Coronary artery (tissue), 2 donors: Measurements from ENCODE around the gene MIR17HG.

ENCODE experiments used
- DNase-seq: peaks from one replicate; pipeline ENCODE4 v3.0.0-alpha.2; 2017; ENCODE audit warnings: low spot score
- H3K27ac ChIP-seq, 2 donors: fragments of 200-600 bp; sonication (generic); one replicate each; pipeline ENCODE4 v1.5.1; 2016 to 2019
- H3K4me3 ChIP-seq: fragments of 200-600 bp; sonication (generic); 2 replicates; pipeline ENCODE4 v1.5.1; 2016; ENCODE audit warnings: mild to moderate bottlenecking, moderate library complexity
- TF ChIP-seq, protein P1 (sequence below): fragments of 200-600 bp; sonication (generic); IDR thresholded peaks from one replicate; pipeline ENCODE4 v1.5.1; 2019; ENCODE audit warnings: antibody characterized with exemption

MIR17HG gene

DNA sequence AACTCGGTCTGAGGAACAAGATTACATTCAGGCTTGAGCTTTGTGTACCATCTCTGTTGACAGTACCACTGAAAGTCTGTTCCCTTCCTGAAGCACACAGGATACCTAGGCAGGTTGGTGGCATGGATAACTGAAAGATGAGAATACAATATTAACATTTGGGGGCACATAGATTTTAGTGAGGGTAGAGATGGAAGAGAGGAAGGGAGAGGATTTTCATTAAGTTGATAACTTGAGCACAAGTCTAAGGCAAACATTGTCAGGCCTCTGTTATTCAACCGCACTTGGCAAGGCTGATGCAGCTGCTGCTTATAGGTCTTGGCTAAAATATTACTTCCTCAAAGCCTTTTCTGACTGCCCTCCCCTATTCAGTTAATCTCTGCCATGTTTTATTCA is 10.9 kb downstream of the MIR17HG start:
- no peak for DNase-seq
- H3K4me3 ChIP-seq = no peak overlapping the region
- TF ChIP-seq, protein P1, sequence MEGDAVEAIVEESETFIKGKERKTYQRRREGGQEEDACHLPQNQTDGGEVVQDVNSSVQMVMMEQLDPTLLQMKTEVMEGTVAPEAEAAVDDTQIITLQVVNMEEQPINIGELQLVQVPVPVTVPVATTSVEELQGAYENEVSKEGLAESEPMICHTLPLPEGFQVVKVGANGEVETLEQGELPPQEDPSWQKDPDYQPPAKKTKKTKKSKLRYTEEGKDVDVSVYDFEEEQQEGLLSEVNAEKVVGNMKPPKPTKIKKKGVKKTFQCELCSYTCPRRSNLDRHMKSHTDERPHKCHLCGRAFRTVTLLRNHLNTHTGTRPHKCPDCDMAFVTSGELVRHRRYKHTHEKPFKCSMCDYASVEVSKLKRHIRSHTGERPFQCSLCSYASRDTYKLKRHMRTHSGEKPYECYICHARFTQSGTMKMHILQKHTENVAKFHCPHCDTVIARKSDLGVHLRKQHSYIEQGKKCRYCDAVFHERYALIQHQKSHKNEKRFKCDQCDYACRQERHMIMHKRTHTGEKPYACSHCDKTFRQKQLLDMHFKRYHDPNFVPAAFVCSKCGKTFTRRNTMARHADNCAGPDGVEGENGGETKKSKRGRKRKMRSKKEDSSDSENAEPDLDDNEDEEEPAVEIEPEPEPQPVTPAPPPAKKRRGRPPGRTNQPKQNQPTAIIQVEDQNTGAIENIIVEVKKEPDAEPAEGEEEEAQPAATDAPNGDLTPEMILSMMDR = no peak
- H3K27ac ChIP-seq = no peak overlapping the region

DNA sequence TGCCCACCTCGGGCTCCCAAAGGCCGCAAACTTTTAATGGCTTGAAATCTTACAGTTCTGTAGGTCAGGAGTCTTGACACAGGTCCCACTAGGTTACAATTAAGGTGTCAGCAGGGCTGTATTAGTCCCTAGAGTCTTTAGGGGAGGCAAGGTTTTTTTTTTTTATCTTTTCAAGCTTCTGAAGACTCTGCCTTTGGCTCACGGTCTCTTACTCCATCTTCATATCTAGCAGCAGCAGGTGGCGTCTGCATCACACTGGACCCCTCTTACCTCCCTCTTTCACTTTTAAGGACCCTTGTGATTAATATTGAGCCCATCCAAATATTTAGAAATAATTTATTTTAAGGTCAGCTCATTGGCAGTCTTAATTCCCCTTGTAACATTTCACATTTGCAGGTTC is 11.6 kb downstream of the MIR17HG start:
- H3K4me3 ChIP-seq = no peak overlapping the region
- TF ChIP-seq, protein P1 = no peak
- H3K27ac ChIP-seq = no peak overlapping the region
- no peak for DNase-seq

DNA sequence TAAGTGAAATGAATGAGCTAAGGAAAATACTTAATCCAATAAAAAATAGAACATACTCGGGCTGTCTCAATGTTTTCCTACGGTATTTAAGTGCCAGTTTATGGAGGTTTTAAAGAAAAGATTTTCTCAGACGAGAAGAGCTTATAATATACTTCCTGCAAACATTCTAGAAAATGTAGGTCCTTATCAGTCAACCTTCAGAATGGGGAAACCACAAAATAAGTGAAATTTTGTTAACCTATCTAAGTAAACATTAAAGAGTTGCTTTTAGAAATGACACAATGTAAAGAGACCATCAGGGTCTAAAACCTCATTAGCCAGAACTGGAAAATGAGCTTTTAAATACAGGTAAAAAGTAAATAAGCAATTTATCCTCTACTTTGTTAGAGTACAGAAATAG is 12.1 kb downstream of the MIR17HG start:
- no peak for DNase-seq
- Histone ChIP-seq H3K27ac (no peak overlapping the region), H3K4me3 (no peak overlapping the region)
- TF ChIP-seq, protein P1 = no peak

DNA sequence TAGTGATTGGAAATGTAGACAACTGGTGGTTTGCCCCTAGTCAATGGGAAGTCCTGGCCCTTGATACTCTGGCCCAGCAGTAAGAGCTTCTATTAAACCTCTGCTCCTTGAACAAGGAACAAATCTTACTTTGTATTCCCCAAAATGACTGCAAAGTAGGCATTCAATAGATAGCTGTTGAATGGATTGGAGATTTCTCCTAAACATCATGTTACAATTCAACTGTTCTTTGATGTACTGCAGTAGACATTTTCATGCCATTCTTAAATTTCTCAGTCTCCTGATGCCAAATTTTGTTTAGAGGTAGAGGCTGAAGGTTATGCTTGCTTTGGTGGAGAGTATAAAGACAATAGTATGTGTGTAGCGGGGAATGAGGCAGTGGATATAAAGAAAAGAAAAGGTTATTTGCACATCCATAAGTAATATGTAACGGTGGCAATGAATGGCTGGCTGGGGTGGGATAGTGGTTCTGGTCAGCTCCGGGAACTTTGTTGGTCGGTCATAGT is 12.8 kb downstream of the MIR17HG start:
- no peak for DNase-seq
- Histone ChIP-seq H3K27ac (no peak overlapping the region), H3K4me3 (no peak overlapping the region)
- TF ChIP-seq, protein P1 = no peak

DNA sequence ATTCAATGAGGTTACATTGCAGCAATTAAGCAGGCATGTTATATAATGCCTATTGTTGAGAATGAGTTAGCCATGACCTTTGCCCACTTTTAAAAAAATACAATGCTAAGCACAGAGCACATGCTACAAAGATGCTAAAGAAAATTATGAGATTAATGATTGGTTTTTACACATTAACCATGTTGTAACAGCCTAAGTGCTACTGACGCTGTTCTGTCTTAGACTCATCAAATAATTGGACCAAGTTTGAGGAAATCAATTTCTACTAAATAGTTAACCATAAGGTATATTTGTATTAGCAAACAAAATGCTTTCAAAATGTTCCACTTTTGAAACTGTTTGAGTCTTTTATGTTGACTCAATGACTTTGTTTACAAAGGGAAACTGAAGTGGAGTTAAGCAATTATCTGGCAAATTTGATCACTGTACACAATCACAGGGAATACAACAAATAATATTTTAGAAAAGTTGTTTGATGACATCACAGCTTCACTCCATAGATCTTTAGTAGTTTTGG is 14.3 kb downstream of the MIR17HG start:
- TF ChIP-seq, protein P1 = no peak
- Histone ChIP-seq H3K27ac (no peak overlapping the region), H3K4me3 (no peak overlapping the region)
- DNase-seq = no peak

DNA sequence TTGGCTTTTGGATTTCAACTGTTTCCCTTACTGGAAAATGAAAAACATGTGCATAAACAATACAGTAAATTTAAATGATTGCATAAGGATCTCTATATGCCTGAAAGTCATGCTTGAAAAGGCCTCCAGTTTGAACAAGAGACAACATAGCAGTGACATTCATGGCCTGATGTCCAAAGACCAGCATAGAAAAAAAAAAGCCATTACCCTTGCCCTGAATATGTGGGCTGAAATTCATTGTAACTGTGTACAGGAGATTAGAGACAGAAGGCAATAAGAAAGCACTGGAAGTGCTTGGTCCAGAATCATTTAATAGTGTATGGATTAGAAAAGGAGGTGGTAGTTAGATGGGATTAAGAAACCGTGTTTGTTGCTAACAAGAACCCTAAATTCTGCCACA is 15.4 kb downstream of the MIR17HG start:
- Histone ChIP-seq H3K27ac (no peak overlapping the region), H3K4me3 (no peak overlapping the region)
- TF ChIP-seq, protein P1 = no peak
- DNase-seq = no peak

DNA sequence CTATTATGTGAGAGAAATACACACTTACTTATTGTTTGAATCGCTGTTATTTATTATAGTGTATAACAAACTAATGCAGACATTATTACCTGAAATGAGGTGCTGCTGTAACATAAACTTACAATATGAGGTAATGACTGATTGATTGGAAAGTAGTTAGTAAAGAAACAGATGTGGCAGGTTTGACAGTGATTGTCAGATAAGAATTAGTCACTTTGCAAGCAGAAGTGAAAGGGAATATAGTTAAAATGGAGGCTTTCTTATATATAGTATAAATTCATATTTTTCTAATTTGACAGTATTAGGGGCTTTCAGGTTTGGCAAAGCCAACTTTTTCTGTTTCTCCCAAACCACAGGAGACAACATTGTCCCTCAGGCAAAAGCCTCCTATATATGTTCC is 20.6 kb downstream of the MIR17HG start:
- H3K27ac ChIP-seq = no peak overlapping the region
- no peak overlapping the region for H3K4me3 ChIP-seq
- DNase-seq = no peak
- TF ChIP-seq, protein P1 = no peak
